Natural killer cell treated with Interleukin-12 subunit alpha and Interleukin-12 subunit beta and Interleukin-15 and Interleukin-18, amount 100 ng/mL, for 72 hours (primary cell): Measurements from ENCODE around the gene PHEX. TPM values are rescaled to one million over a fixed set of nuclear protein-coding genes. Genes with fewer than 3 reads are reported as not detected.
A peak's percentile ranks its signal among the peaks of the same experiment; 100 is the strongest.

ENCODE experiments used
- ATAC-seq, 2 donors: fragments of 150-1000 bp; cut with Tn5 transposase in 1 of 2; sonication (Bioruptor Pico), chemical (Tn5 transposase) in 1 of 2; 2 replicates each; pipeline ENCODE4 v1.10.0; 2021
- DNase-seq: peaks from one replicate; pipeline ENCODE4 v3.0.0; 2022; ENCODE audit warnings: low spot score
- H3K27ac Mint-ChIP-seq, 2 donors: 1 replicate in 1 of 2; 2 replicates in 1 of 2; pipeline ENCODE4 v1.8.0; 2022; ENCODE audit warnings: mixed read lengths in 2 of 2, mild to moderate bottlenecking in 1 of 2, moderate library complexity in 1 of 2
- H3K27me3 Mint-ChIP-seq, 2 donors: 1 replicate in 1 of 2; 2 replicates in 1 of 2; pipeline ENCODE4 v1.8.0; 2022; ENCODE audit warnings: mixed read lengths in 2 of 2
- H3K36me3 Mint-ChIP-seq: one replicate; pipeline ENCODE4 v1.8.0; 2022; ENCODE audit warnings: mixed read lengths
- H3K4me1 Mint-ChIP-seq, 2 donors: 1 replicate in 1 of 2; 2 replicates in 1 of 2; pipeline ENCODE4 v1.8.0; 2022; ENCODE audit warnings: low read depth in 2 of 2, mixed read lengths in 2 of 2, mild to moderate bottlenecking in 1 of 2
- H3K4me3 Mint-ChIP-seq: one replicate; pipeline ENCODE4 v1.8.0; 2022; ENCODE audit warnings: mixed read lengths
- H3K9me3 Mint-ChIP-seq: 2 replicates; pipeline ENCODE4 v1.8.0; 2022; ENCODE audit warnings: mixed read lengths
- total RNA-seq, 2 donors: library from RNA; stranded (reverse); gene quantifications; one replicate each; pipeline ENCODE4 v1.2.3, GENCODE V29; 2022

The PHEX gene
- total RNA-seq, 2 donors from 2014 or later, result 0.10 to 0.45 TPM

GRCh38 chrX:22095286-22095685 lies 63.2 kb downstream of the PHEX start:
- ATAC-seq (no peak), DNase-seq (no peak)
- Mint-ChIP-seq H3K4me3 (no peak overlapping the region), H3K4me1 (no peaks in the 10 kb centered on the region), H3K9me3 (no peaks in the 10 kb centered on the region), H3K27me3 (peaks cover 0 to 14% of the 10 kb centered on the region in 2 donors), H3K36me3 (no peaks in the 10 kb centered on the region), H3K27ac (no peak overlapping the region)

- ATAC-seq (no peak), DNase-seq (no peak)
- H3K4me3 Mint-ChIP-seq, result no peak overlapping the region
- no peaks in the 10 kb centered on the region for H3K36me3 Mint-ChIP-seq
- peaks cover 0 to 17% of the 10 kb centered on the region in 2 donors for H3K27me3 Mint-ChIP-seq
- no peaks in the 10 kb centered on the region for H3K4me1 Mint-ChIP-seq
- H3K9me3 Mint-ChIP-seq, result no peaks in the 10 kb centered on the region
- no peak overlapping the region for H3K27ac Mint-ChIP-seq
Measured at GRCh38 chrX:22095856-22096255, 63.7 kb downstream of the PHEX start.

GRCh38 chrX:22097012-22097694 lies 65.0 kb downstream of the PHEX start:
- H3K4me1 Mint-ChIP-seq, result no peaks in the 10 kb centered on the region
- no peaks in the 10 kb centered on the region for H3K9me3 Mint-ChIP-seq
- ATAC-seq, result no peak
- H3K36me3 Mint-ChIP-seq, result no peaks in the 10 kb centered on the region
- H3K4me3 Mint-ChIP-seq, result no peak overlapping the region
- DNase-seq, result no peak
- H3K27ac Mint-ChIP-seq, result no peak overlapping the region
- H3K27me3 Mint-ChIP-seq, result peaks cover 0 to 17% of the 10 kb centered on the region in 2 donors

DNA sequence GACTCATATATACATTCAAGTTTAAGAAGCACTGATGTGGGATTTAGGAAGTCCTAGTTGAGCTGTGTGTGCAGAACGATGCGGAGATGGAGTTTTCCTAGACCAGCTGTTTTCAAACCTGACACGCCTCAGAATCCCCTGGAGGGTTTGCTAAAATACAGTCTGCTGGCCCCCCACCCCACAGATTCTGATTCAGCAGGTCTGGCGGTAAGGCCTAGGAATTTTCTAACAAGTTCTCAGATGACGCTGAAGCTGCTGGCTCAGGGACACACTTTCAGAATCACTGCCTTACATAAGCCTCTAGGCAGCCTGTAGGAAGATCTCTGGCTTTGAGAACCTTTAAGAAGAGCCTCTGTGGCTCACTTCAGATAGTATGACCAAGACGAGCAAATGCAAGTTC lies 73.1 kb downstream of the PHEX start:
- ATAC-seq (no peak), DNase-seq (no peak)
- Mint-ChIP-seq H3K4me1 (no peaks in the 10 kb centered on the region), H3K9me3 (no peaks in the 10 kb centered on the region), H3K36me3 (no peaks in the 10 kb centered on the region), H3K4me3 (no peak overlapping the region), H3K27me3 (peaks cover 3 to 5% of the 10 kb centered on the region in 2 donors), H3K27ac (no peak overlapping the region)

DNA sequence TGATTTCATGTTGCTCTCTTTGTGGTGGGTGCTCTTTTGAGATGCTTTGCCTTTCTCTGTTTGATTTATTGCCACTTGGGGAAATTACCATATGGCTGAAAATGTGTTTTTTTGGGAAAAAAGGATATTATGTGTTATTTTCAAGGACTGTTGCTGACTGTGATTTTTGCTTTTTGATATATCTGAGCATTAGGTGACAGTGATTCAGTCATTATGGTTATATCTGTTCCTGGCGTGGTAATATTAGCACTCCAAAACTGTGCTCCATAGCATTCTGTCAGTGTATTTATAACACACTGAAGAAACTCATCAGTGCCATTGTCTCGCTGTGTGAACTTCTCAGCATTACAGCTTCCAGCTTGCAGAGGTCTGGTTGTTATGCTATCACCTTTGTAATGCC lies 73.8 kb downstream of the PHEX start:
- ATAC-seq (no peak), DNase-seq (no peak)
- Mint-ChIP-seq H3K9me3 (no peaks in the 10 kb centered on the region), H3K36me3 (no peaks in the 10 kb centered on the region), H3K4me1 (no peaks in the 10 kb centered on the region), H3K4me3 (no peak overlapping the region), H3K27me3 (peaks cover 0 to 5% of the 10 kb centered on the region in 2 donors), H3K27ac (no peak overlapping the region)

GRCh38 chrX:22109442-22109841 lies 77.3 kb downstream of the PHEX start:
- Mint-ChIP-seq H3K4me3 (no peak overlapping the region), H3K9me3 (no peaks in the 10 kb centered on the region), H3K27me3 (peaks cover 3% of the 10 kb centered on the region in 2 donors), H3K36me3 (no peaks in the 10 kb centered on the region), H3K27ac (no peak overlapping the region), H3K4me1 (no peaks in the 10 kb centered on the region)
- no peak for ATAC-seq
- no peak for DNase-seq

- Mint-ChIP-seq H3K4me3 (no peak overlapping the region), H3K36me3 (no peaks in the 10 kb centered on the region), H3K4me1 (no peaks in the 10 kb centered on the region), H3K27me3 (peaks cover 7 to 8% of the 10 kb centered on the region in 2 donors), H3K9me3 (no peaks in the 10 kb centered on the region), H3K27ac (no peak overlapping the region)
- DNase-seq (no peak), ATAC-seq (peak in 1 of 2 donors; percentile 53)
Measured at GRCh38 chrX:22110729-22111494, 78.8 kb downstream of the PHEX start.

- H3K4me3 Mint-ChIP-seq, result no peak overlapping the region
- no peak for ATAC-seq
- no peaks in the 10 kb centered on the region for H3K36me3 Mint-ChIP-seq
- no peak overlapping the region for H3K27ac Mint-ChIP-seq
- H3K27me3 Mint-ChIP-seq, result peaks cover 7 to 11% of the 10 kb centered on the region in 2 donors
- H3K9me3 Mint-ChIP-seq, result no peaks in the 10 kb centered on the region
- H3K4me1 Mint-ChIP-seq, result no peaks in the 10 kb centered on the region
- no peak for DNase-seq
Measured at GRCh38 chrX:22116605-22117546, 84.8 kb downstream of the PHEX start.

- Mint-ChIP-seq H3K4me1 (no peaks in the 10 kb centered on the region), H3K4me3 (no peak overlapping the region), H3K27ac (no peak overlapping the region), H3K9me3 (no peaks in the 10 kb centered on the region), H3K36me3 (no peaks in the 10 kb centered on the region), H3K27me3 (peaks cover 7 to 8% of the 10 kb centered on the region in 2 donors)
- DNase-seq (no peak), ATAC-seq (no peak)
Measured at GRCh38 chrX:22117633-22118032, 85.5 kb downstream of the PHEX start.

DNA sequence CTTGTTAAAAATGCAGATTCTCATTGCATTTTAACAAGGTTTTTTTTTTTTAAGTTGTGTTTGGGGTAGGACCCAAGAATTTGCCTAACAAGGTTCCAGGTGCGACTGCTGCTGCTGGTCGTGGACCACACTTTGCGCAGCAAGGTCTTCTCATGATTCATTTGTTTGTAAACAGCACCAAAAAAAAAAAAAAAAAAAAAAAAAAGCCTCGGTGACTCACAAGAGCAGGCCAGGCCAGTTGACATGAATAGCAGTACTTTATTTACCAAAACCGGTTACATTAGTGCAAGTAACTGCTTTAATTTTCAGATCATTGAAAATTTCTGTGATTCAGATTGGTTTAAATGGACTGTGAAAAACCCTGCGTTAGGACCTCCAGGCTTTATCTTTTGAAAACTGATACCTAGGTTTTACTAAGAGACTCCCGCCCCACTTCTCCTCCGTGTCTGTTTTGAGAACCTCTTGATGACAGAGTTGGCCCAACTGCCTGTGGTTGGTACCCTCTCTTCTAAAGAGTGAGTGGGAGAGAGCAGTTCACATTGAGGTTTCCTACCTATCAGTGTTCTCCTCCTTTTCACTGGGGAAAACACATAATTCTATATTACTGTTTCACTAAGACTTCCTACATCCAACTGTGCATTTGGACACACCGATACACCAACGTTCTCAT lies 86.2 kb downstream of the PHEX start:
- Mint-ChIP-seq H3K4me3 (no peak overlapping the region), H3K36me3 (no peaks in the 10 kb centered on the region)

GRCh38 chrX:22121161-22121560 lies 89.0 kb downstream of the PHEX start:
- DNase-seq (no peak), ATAC-seq (no peak)
- Mint-ChIP-seq H3K36me3 (no peaks in the 10 kb centered on the region), H3K4me1 (no peaks in the 10 kb centered on the region), H3K9me3 (no peaks in the 10 kb centered on the region), H3K27ac (no peak overlapping the region), H3K4me3 (no peak overlapping the region), H3K27me3 (peaks cover 2 to 4% of the 10 kb centered on the region in 2 donors)

More for the DNA sequence above, 86.2 kb downstream of the PHEX start:
- Mint-ChIP-seq H3K27me3 (peaks cover 7 to 8% of the 10 kb centered on the region in 2 donors), H3K4me1 (no peaks in the 10 kb centered on the region), H3K27ac (no peak overlapping the region), H3K9me3 (no peaks in the 10 kb centered on the region)
- DNase-seq (no peak), ATAC-seq (no peak)

- ATAC-seq, result no peak
- Mint-ChIP-seq H3K4me1 (no peaks in the 10 kb centered on the region), H3K27me3 (peaks cover 7 to 10% of the 10 kb centered on the region in 2 donors), H3K4me3 (no peak overlapping the region), H3K27ac (no peak overlapping the region), H3K36me3 (no peaks in the 10 kb centered on the region), H3K9me3 (no peaks in the 10 kb centered on the region)
- DNase-seq, result no peak
Measured at GRCh38 chrX:22122510-22122909, 90.4 kb downstream of the PHEX start.

DNA sequence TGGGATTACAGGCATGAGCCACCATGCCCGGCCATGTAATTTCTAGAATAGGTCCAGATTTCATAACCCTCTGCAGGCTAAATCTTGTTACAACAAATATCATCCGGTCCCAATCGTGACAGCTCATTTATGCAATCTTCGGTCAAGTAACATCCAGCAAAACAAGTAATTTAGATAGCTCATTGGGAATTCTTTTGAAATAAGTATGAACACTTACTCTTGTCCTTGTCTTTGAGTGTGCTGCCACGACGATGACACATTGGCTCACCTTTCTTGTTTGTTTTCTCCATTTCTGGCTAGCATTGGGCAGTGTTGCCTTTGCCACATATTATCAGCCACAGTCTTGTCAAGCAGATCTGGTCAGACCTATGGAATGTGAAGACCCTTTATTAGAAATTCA lies 92.0 kb downstream of the PHEX start:
- H3K36me3 Mint-ChIP-seq, result no peaks in the 10 kb centered on the region

More for the DNA sequence above, 92.0 kb downstream of the PHEX start:
- DNase-seq (no peak), ATAC-seq (no peak)
- no peak overlapping the region for H3K27ac Mint-ChIP-seq
- peaks cover 7 to 9% of the 10 kb centered on the region in 2 donors for H3K27me3 Mint-ChIP-seq
- H3K4me1 Mint-ChIP-seq, result no peaks in the 10 kb centered on the region
- H3K9me3 Mint-ChIP-seq, result no peaks in the 10 kb centered on the region
- no peak overlapping the region for H3K4me3 Mint-ChIP-seq
